Measurements from ENCODE around the gene ZNF286A.
A peak's percentile ranks its signal among the peaks of the same experiment; 100 is the strongest.

GRCh38 chr17:15699413-15699924, at the start of gene ZNF286A:
- peak in 1 of 4 experiments; percentile 10 for TF ChIP-seq CTCF (IDR thresholded peaks at IDR 0.05)
- TF ChIP-seq POLR2A (IDR thresholded peaks at IDR 0.05), result peak; percentile 86
